ENCODE data around the gene BBX. TPM values are rescaled to one million over a fixed set of nuclear protein-coding genes. Genes with fewer than 3 reads are reported as not detected.
A peak's percentile ranks its signal among the peaks of the same experiment; 100 is the strongest.

The BBX gene
- total and polyA plus RNA-seq, 2 of the 13 experiments (the other 11 are each of a cell fraction or from before 2014, with no cell fraction given): 13.7 to 23.2 TPM

DNA sequence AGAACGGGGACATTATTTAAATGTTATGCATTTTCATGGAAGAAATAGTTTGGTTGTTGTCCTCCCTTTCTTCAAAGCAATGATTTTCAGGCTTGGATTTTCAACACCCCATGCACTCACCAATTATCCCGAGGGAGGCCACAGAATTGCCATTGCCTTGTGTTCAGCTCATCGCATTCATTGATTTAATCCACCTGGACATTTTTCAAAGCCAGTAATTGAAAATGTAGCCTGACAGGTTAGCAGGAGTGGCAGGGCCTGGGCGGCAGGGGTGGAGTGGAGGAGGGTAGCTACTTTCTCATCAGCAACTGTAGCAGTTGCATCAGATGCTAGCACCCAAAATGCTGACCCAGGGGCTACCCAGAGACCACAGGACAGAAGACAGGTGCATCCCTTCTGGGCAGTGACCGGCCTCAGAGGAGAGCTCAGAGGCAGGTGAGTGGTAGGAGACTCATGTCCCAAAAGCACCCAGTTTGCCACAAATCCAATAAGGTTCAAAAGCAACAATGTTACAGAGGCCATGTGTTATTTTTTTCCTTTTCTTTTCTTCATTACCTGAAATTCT lies 325.7 kb downstream of the BBX start:
- Histone ChIP-seq H3K79me2 (ENCODE audit: insufficient read depth, low read length) (no peaks in the 10 kb centered on the region), H4K20me1 (ENCODE audit: insufficient read depth, low read length) (no peaks in the 10 kb centered on the region), H3K27me3 (ENCODE audit: control insufficient read depth in 1 of 2, insufficient read depth in 2 of 2, low read length in 2 of 2) (peaks cover 0 to 15% of the 10 kb centered on the region in 2 experiments; a peak in 2 of 5 replicates), H3K4me2 (ENCODE audit: low read depth, low read length) (no peak overlapping the region), H3K27ac (ENCODE audit: extremely low read length, insufficient read depth, low read length) (no peak overlapping the region), H3K9ac (ENCODE audit: insufficient read depth, low read depth, low read length) (no peak overlapping the region), H3K9me3 (ENCODE audit: low read length) (peaks cover 7% of the 10 kb centered on the region; the same call in 1 of the 2 replicates), H3K4me3 (replicated peaks in 1 of 3; ENCODE audit: insufficient read depth in 1 of 3, low read depth in 2 of 3, low read length in 3 of 3) (no peak overlapping the region), H3K36me3 (replicated peaks in 1 of 2; ENCODE audit: control insufficient read depth in 1 of 2, insufficient read depth in 2 of 2, low read length in 2 of 2) (no peaks in the 10 kb centered on the region), H3K4me1 (ENCODE audit: insufficient read depth, low read length) (peaks cover 35% of the 10 kb centered on the region), H2AFZ (ENCODE audit: low read length) (no peak overlapping the region)
- ATAC-seq (no peak), FAIRE-seq (no peak), DNase-seq (ENCODE audit: low spot score) (no peak)
- in situ Hi-C loops (cut with HindIII; ENCODE audit: extremely low pct_ligation_motif_present, low pct_unique_long_range_greater_than_20kb) (loop anchor here (10.0 to 25.0 kb wide), 3 partner anchors 94 to 611 kb away; no protein-coding TSS in a partner anchor), intact Hi-C loops (cut with micrococcal nuclease; ENCODE audit: unreplicated experiment) (no loop called here)
- CTCF ChIA-PET (ENCODE audit: low intra/inter-chr PET ratio, low total read pairs): no interaction called here
- BruUV-seq (replicated peaks): no TSS peak
- 60% methylated on average over 5 of the region's 5 CpGs for WGBS (ENCODE audit: low lambda C conversion rate)
- no peak for TF ChIP-seq MAZ (IDR thresholded peaks at IDR 0.05; ENCODE audit: borderline replicate concordance, low read depth, low read length)
- no peak for TF ChIP-seq MAZ (CRISPR knock-in tag; IDR thresholded peaks at IDR 0.05; ENCODE audit: low read depth)
- no peak for TF ChIP-seq ZNF644 (CRISPR knock-in tag; IDR thresholded peaks at IDR 0.05; ENCODE audit: low read depth)
- no peak for TF ChIP-seq GABPA (IDR thresholded peaks at IDR 0.05; ENCODE audit: low read depth, low read length)
- no peak for TF ChIP-seq GABPA (CRISPR knock-in tag; IDR thresholded peaks at IDR 0.05; ENCODE audit: low read depth)
- POLR2A ChIA-PET: no interaction called here

DNA sequence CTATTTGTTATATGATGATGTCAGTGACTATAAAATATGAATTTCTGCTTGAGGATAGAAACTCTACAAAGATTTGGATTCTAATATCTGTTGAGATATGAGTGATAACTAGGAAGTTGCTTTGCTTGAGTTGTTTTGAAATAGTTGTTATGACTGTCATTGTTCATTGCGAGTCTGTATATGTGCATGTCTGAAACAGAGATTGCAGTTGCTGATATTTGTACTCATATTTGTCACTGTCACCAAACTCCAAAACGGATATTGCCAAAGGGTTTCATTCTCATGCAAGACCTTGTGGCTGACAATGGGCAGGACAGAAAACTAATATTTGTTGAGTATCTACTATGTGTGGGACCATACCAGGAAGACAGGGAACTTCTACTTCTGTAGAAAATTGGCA lies 327.9 kb downstream of the BBX start:
- CTCF ChIA-PET (ENCODE audit: low intra/inter-chr PET ratio, low total read pairs): no interaction called here
- FAIRE-seq: no peak
- no peak for TF ChIP-seq ETV6 (CRISPR knock-in tag; conservative IDR thresholded peaks at IDR 0.05)
- no peak for TF ChIP-seq ZNF768 (CRISPR knock-in tag; IDR thresholded peaks at IDR 0.05)
- peak; percentile 54; the same call in 1 of the 2 replicates for TF ChIP-seq SOX13 (IDR thresholded peaks at IDR 0.05)
- peak in 1 of 2 experiments; percentile 65; a peak in 1 of 4 replicates for TF ChIP-seq SOX13 (CRISPR knock-in tag; conservative IDR thresholded peaks at IDR 0.05 in 1 of 2, IDR thresholded peaks at IDR 0.05 in 1 of 2)
- TF ChIP-seq, protein P1, sequence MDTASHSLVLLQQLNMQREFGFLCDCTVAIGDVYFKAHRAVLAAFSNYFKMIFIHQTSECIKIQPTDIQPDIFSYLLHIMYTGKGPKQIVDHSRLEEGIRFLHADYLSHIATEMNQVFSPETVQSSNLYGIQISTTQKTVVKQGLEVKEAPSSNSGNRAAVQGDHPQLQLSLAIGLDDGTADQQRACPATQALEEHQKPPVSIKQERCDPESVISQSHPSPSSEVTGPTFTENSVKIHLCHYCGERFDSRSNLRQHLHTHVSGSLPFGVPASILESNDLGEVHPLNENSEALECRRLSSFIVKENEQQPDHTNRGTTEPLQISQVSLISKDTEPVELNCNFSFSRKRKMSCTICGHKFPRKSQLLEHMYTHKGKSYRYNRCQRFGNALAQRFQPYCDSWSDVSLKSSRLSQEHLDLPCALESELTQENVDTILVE (CRISPR knock-in tag; IDR thresholded peaks at IDR 0.05): no peak
- no peak for TF ChIP-seq GFI1 (CRISPR knock-in tag; IDR thresholded peaks at IDR 0.05; ENCODE audit: borderline replicate concordance)
- TF ChIP-seq, protein P2, sequence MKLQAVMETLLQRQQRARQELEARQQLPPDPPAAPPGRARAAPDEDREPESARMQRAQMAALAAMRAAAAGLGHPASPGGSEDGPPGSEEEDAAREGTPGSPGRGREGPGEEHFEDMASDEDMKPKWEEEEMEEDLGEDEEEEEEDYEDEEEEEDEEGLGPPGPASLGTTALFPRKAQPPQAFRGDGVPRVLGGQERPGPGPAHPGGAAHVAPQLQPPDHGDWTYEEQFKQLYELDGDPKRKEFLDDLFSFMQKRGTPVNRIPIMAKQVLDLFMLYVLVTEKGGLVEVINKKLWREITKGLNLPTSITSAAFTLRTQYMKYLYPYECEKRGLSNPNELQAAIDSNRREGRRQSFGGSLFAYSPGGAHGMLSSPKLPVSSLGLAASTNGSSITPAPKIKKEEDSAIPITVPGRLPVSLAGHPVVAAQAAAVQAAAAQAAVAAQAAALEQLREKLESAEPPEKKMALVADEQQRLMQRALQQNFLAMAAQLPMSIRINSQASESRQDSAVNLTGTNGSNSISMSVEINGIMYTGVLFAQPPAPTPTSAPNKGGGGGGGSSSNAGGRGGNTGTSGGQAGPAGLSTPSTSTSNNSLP (IDR thresholded peaks at IDR 0.05; ENCODE audit: low read depth, low read length): no peak
- TF ChIP-seq CEBPB (IDR thresholded peaks at IDR 0.05; ENCODE audit: borderline replicate concordance, low read depth, low read length): no peak
- TF ChIP-seq CBX2 (IDR thresholded peaks at IDR 0.05; ENCODE audit: low read depth, low read length): no peak
- TF ChIP-seq CBX2 (CRISPR knock-in tag; IDR thresholded peaks at IDR 0.05; ENCODE audit: low read depth): no peak
- TF ChIP-seq SP2 (CRISPR knock-in tag; IDR thresholded peaks at IDR 0.05): no peak
- TF ChIP-seq ZMYM4 (CRISPR knock-in tag; IDR thresholded peaks at IDR 0.05): no peak
- peak; percentile 59; the same call in 1 of the 2 replicates for TF ChIP-seq SOX5 (CRISPR knock-in tag; IDR thresholded peaks at IDR 0.05; ENCODE audit: borderline replicate concordance)
- TF ChIP-seq TBP (CRISPR knock-in tag; IDR thresholded peaks at IDR 0.05): no peak

More for the DNA sequence above, 327.9 kb downstream of the BBX start:
- Histone ChIP-seq H3K9ac (ENCODE audit: insufficient read depth, low read depth, low read length) (no peak overlapping the region), H4K20me1 (ENCODE audit: insufficient read depth, low read length) (no peaks in the 10 kb centered on the region), H3K79me2 (ENCODE audit: insufficient read depth, low read length) (no peaks in the 10 kb centered on the region), H3K4me1 (ENCODE audit: insufficient read depth, low read length) (peaks cover 26% of the 10 kb centered on the region), H2AFZ (ENCODE audit: low read length) (no peak overlapping the region), H3K36me3 (replicated peaks in 1 of 2; ENCODE audit: control insufficient read depth in 1 of 2, insufficient read depth in 2 of 2, low read length in 2 of 2) (no peaks in the 10 kb centered on the region), H3K27me3 (ENCODE audit: control insufficient read depth in 1 of 2, insufficient read depth in 2 of 2, low read length in 2 of 2) (peaks cover 0 to 15% of the 10 kb centered on the region in 2 experiments; a peak in 2 of 5 replicates), H3K9me3 (ENCODE audit: low read length) (peaks cover 7% of the 10 kb centered on the region; the same call in 1 of the 2 replicates), H3K4me3 (replicated peaks in 1 of 3; ENCODE audit: insufficient read depth in 1 of 3, low read depth in 2 of 3, low read length in 3 of 3) (no peak overlapping the region), H3K4me2 (ENCODE audit: low read depth, low read length) (no peak overlapping the region), H3K27ac (ENCODE audit: extremely low read length, insufficient read depth, low read length) (no peak overlapping the region)
- in situ Hi-C loops (cut with HindIII; ENCODE audit: extremely low pct_ligation_motif_present, low pct_unique_long_range_greater_than_20kb): no loop called here
- intact Hi-C loops (cut with micrococcal nuclease; ENCODE audit: unreplicated experiment): loop anchor here (10.0 kb wide), 1 partner anchor 74 kb away; no protein-coding TSS in a partner anchor
- BruUV-seq (replicated peaks): no TSS peak
- 0% methylated on average over 2 of the region's 2 CpGs for WGBS (ENCODE audit: low lambda C conversion rate)
- POLR2A ChIA-PET: no interaction called here
- ATAC-seq (no peak; the same call in 2 of the 3 replicates), DNase-seq (ENCODE audit: low spot score) (peak; percentile 57)
